Amniotic stem cell (primary cell): ENCODE data around the gene OSR1.
"Not testable (repeated sequence)": the region's sequence is repeated elsewhere in the genome, so short reads cannot be mapped to it uniquely, and the experiment has no call there.

Experiments
- DNase-seq: peaks from one replicate; lab custom pipeline; 2025; lab: John Stamatoyannopoulos, UW

OSR1 gene

GRCh38 chr2:19358242-19359020 lies at the start of gene OSR1:
Gene OSR1, minus strand, starts transcription at chr2:19358623. Its CDS starts 4,818 bp downstream, at chr2:19353805.
- DNase-seq = peak; percentile 83

GRCh38 chr2:19403785-19404184 lies 45.4 kb upstream of the OSR1 start:
- DNase-seq = no peak

- DNase-seq = no peak
These were observed 33.8 kb upstream of the OSR1 start for GRCh38 chr2:19392191-19392590.

GRCh38 chr2:19389469-19389868 lies 31.0 kb upstream of the OSR1 start:
- DNase-seq = not testable (repeated sequence)

- DNase-seq = no peak
These were observed 22.1 kb upstream of the OSR1 start for GRCh38 chr2:19380532-19380931.

GRCh38 chr2:19378939-19379338 lies 20.5 kb upstream of the OSR1 start:
- no peak for DNase-seq

- no peak for DNase-seq
These were observed 19.3 kb upstream of the OSR1 start for GRCh38 chr2:19377717-19378116.

GRCh38 chr2:19373352-19373751 lies 14.9 kb upstream of the OSR1 start:
- DNase-seq = no peak

GRCh38 chr2:19371996-19372582 lies 13.7 kb upstream of the OSR1 start:
- DNase-seq = no peak

- no peak for DNase-seq
These were observed 11.0 kb upstream of the OSR1 start for GRCh38 chr2:19369341-19369955.

GRCh38 chr2:19368760-19369159 lies 10.3 kb upstream of the OSR1 start:
- no peak for DNase-seq

GRCh38 chr2:19367326-19367725 lies 8.9 kb upstream of the OSR1 start:
- DNase-seq = no peak

GRCh38 chr2:19365126-19365525 lies 6.7 kb upstream of the OSR1 start:
- DNase-seq = no peak

- DNase-seq = no peak
These were observed 5.6 kb upstream of the OSR1 start for GRCh38 chr2:19364014-19364413.

- DNase-seq = no peak
These were observed 5.0 kb upstream of the OSR1 start for GRCh38 chr2:19363474-19363778.

- DNase-seq = peak; percentile 88
These were observed 4.5 kb upstream of the OSR1 start for GRCh38 chr2:19362755-19363473.

- DNase-seq = no peak
These were observed 3.8 kb upstream of the OSR1 start for GRCh38 chr2:19362094-19362754.

- no peak for DNase-seq
These were observed 3.0 kb upstream of the OSR1 start for GRCh38 chr2:19361325-19361990.

- no peak for DNase-seq
These were observed 2.5 kb upstream of the OSR1 start for GRCh38 chr2:19360966-19361321.

GRCh38 chr2:19360266-19360965 lies 2.0 kb upstream of the OSR1 start:
- DNase-seq = no peak

- no peak for DNase-seq
These were observed 1.0 kb upstream of the OSR1 start for GRCh38 chr2:19359456-19359855.
